Measurements from ENCODE around the gene GPC6. TPM values are rescaled to one million over a fixed set of nuclear protein-coding genes. Genes with fewer than 3 reads are reported as not detected.

Gene GPC6
- polyA plus RNA-seq, 1 of the 3 experiments (the other 2 are of a cell fraction): 6.7 TPM

GRCh38 chr13:93714171-93714570, 487.6 kb downstream of the GPC6 start:
- H3K4me2 ChIP-seq: no peak overlapping the region
- peaks cover 11% of the 10 kb centered on the region; the same call in 1 of the 2 replicates for H3K9me3 ChIP-seq
- H4K20me1 ChIP-seq (ENCODE audit: insufficient read depth): no peaks in the 10 kb centered on the region
- DNase-seq: no peak
- ChIA-PET POLR2A (no interaction called here), CTCF (interaction anchor here (1.2 kb wide), 1 partner anchor 44 kb away, joined by 3 read pairs; no protein-coding TSS in a partner anchor)
- no peaks in the 10 kb centered on the region for H3K27me3 ChIP-seq (ENCODE audit: insufficient read depth)
- H3K9ac ChIP-seq: no peak overlapping the region
- no peaks in the 10 kb centered on the region; a peak in 2 of 4 replicates for H3K4me1 ChIP-seq (ENCODE audit: control insufficient read depth in 1 of 2, insufficient read depth in 2 of 2, low read depth in 1 of 2, low read length in 1 of 2)
- H3K27ac ChIP-seq (ENCODE audit: low read depth in 2 of 2, low read length in 1 of 2): no peak overlapping the region
- no peaks in the 10 kb centered on the region for H3K36me3 ChIP-seq (replicated peaks in 1 of 2; ENCODE audit: control insufficient read depth in 1 of 2, insufficient read depth in 2 of 2, low read length in 1 of 2)
- no peaks in the 10 kb centered on the region for H3K79me2 ChIP-seq (ENCODE audit: insufficient read depth)
- peak; percentile 40; the same call in 1 of the 2 replicates for TF ChIP-seq TCF12 (IDR thresholded peaks at IDR 0.05)
- TF ChIP-seq NFIC (IDR thresholded peaks at IDR 0.05; ENCODE audit: borderline replicate concordance): no peak
- no peak overlapping the region for H3K4me3 ChIP-seq (ENCODE audit: low read depth in 2 of 2, low read length in 1 of 2)
- H2AFZ ChIP-seq (ENCODE audit: low read depth): no peak overlapping the region
- no peaks in the 10 kb centered on the region for H3K9me2 ChIP-seq
- H3F3A ChIP-seq (replicated peaks; ENCODE audit: insufficient read depth): no peaks in the 10 kb centered on the region

- no peaks in the 10 kb centered on the region for H3K79me2 ChIP-seq (ENCODE audit: insufficient read depth)
- H3K9ac ChIP-seq: no peak overlapping the region
- TF ChIP-seq SMC3 (IDR thresholded peaks at IDR 0.05; ENCODE audit: low read depth, low read length) (no peak), EP300 (IDR thresholded peaks at IDR 0.05; ENCODE audit: borderline replicate concordance in 1 of 2, low read depth in 1 of 2, low read length in 1 of 2) (no peak), NRF1 (IDR thresholded peaks at IDR 0.05; ENCODE audit: low read depth, low read length) (no peak), RFX5 (IDR thresholded peaks at IDR 0.05; ENCODE audit: low read length) (no peak), FOSL2 (IDR thresholded peaks at IDR 0.05; ENCODE audit: borderline replicate concordance, low read depth) (no peak), USF1 (IDR thresholded peaks at IDR 0.05; ENCODE audit: borderline replicate concordance, low read depth) (no peak), TAF1 (IDR thresholded peaks at IDR 0.05; ENCODE audit: borderline replicate concordance, low read depth, low read length) (no peak), USF2 (IDR thresholded peaks at IDR 0.05; ENCODE audit: borderline replicate concordance, low read depth, low read length) (no peak), FOXJ3 (CRISPR knock-in tag; IDR thresholded peaks at IDR 0.05) (no peak), REST (IDR thresholded peaks at IDR 0.05; ENCODE audit: low read depth, low read length) (no peak), GABPA (IDR thresholded peaks at IDR 0.05; ENCODE audit: low read depth) (no peak), IRF3 (IDR thresholded peaks at IDR 0.05; ENCODE audit: low read depth, low read length) (no peak), RAD21 (IDR thresholded peaks at IDR 0.05; ENCODE audit: low read length) (no peak)
- H4K20me1 ChIP-seq (ENCODE audit: insufficient read depth): no peaks in the 10 kb centered on the region
- WGBS (ENCODE audit: low lambda C conversion rate): 86% methylated on average over 4 of the region's 4 CpGs
- no peak overlapping the region for H3K4me2 ChIP-seq
- no peak overlapping the region for H3K4me3 ChIP-seq (ENCODE audit: low read depth in 2 of 2, low read length in 1 of 2)
- CTCF ChIA-PET: no interaction called here
- H2AFZ ChIP-seq (ENCODE audit: low read depth): no peak overlapping the region
- no peaks in the 10 kb centered on the region for H3K36me3 ChIP-seq (replicated peaks in 1 of 2; ENCODE audit: control insufficient read depth in 1 of 2, insufficient read depth in 2 of 2, low read length in 1 of 2)
- POLR2A ChIA-PET: no interaction called here
- DNase-seq: no peak
- H3K4me1 ChIP-seq (ENCODE audit: control insufficient read depth in 1 of 2, insufficient read depth in 2 of 2, low read depth in 1 of 2, low read length in 1 of 2): no peaks in the 10 kb centered on the region
- H3F3A ChIP-seq (replicated peaks; ENCODE audit: insufficient read depth): no peaks in the 10 kb centered on the region
- H3K9me2 ChIP-seq: no peaks in the 10 kb centered on the region
- H3K9me3 ChIP-seq: peaks cover 11% of the 10 kb centered on the region; the same call in 1 of the 2 replicates
- no peaks in the 10 kb centered on the region for H3K27me3 ChIP-seq (ENCODE audit: insufficient read depth)
- no peak overlapping the region for H3K27ac ChIP-seq (ENCODE audit: low read depth in 2 of 2, low read length in 1 of 2)
Observed at GRCh38 chr13:93715866-93716265, 489.3 kb downstream of the GPC6 start.
